ENCODE data around the gene NAIF1. TPM values are rescaled to one million over a fixed set of nuclear protein-coding genes. Genes with fewer than 3 reads are reported as not detected.
"Not testable (repeated sequence)": the region's sequence is repeated elsewhere in the genome, so short reads cannot be mapped to it uniquely, and the experiment has no call there.

Gene NAIF1
- polyA plus RNA-seq, 2 of the 4 experiments (the other 2 are of a cell fraction), result 6.0 to 7.5 TPM

GRCh38 chr9:128073253-128073886 lies 6.2 kb upstream of the NAIF1 start:
- TF ChIP-seq CBX2 (IDR thresholded peaks at IDR 0.05; ENCODE audit: borderline replicate concordance, low read depth) (no peak), CEBPB (IDR thresholded peaks at IDR 0.05) (peak; percentile 30 to 49; a peak in 1 of 4 replicates)
- no peak for ATAC-seq
- ChIA-PET CTCF (interaction anchor here (0.8 to 2.6 kb wide), 8 partner anchors 10 to 134 kb away, joined by 3 to 11 read pairs (median 4); no protein-coding TSS in a partner anchor), POLR2A (interaction anchor here (0.7 kb wide), 1 partner anchor 25 kb away, joined by 3 read pairs; no protein-coding TSS in a partner anchor)
- peaks cover 45% of the 10 kb centered on the region for H3K4me1 ChIP-seq
- no peak for DNase-seq (ENCODE audit: low read depth in 1 of 2, low spot score in 1 of 2)
- H3K4me2 ChIP-seq, result peak overlapping the region; percentile 67
- FAIRE-seq, result no peak
- no peak overlapping the region for H3K4me3 ChIP-seq
- 87% methylated on average over 7 of the region's 7 CpGs for WGBS (ENCODE audit: missing lambda C conversion rate)
- H3K9me3 ChIP-seq, result no peaks in the 10 kb centered on the region
- peak overlapping the region; percentile 59 to 83 for H3K27ac ChIP-seq

DNA sequence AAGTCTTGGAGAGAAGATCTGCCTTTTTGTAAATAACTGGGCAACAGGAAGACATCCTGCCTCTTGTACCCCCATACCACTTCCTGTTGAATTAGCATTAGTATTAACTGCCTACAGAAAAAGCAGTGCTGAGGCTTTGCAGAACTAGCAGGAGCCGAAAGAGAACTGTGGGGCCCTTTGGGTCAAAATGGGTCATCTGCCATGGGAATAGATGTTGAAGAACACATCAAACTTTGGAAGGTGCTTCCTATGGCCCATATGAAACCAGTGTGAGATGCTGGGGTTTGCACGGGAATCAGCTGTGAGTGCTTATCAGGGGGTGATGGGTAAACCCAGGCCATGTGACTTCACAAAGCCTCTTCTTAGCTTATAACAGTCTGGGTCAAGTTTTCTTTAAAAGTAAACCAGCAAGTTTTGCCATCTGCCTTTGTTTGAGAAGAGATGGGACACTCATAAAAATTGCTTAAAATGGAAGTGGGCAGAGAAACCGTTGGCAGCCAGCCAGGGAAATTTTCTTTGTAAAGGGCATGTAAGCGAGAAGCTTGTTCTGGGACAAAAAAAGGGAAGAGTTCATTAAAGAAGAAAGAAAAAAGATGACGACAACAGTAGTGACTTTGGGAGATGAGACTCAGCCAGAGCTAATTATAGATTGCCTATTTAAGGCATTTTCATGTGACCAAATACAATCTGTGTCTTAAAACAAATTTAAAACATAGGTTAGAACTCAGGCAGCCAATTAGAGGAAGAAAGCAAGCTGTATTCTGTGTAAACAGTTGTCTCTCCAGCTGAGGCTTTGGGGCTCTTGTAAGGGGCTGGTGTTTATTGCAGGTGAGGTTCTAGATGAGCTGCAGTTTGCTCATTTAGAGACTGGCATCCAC lies 5.3 kb upstream of the NAIF1 start:
- ChIA-PET POLR2A (interaction anchor here (0.6 to 0.7 kb wide), 2 partner anchors 26 to 86 kb away, joined by 3 read pairs; no protein-coding TSS in a partner anchor), CTCF (interaction anchor here (0.9 to 2.0 kb wide), 7 partner anchors 11 to 130 kb away, joined by 3 to 11 read pairs (median 5); no protein-coding TSS in a partner anchor)
- H3K27ac ChIP-seq, result peak overlapping the region; percentile 59 to 83
- DNase-seq (ENCODE audit: low read depth in 1 of 2, low spot score in 1 of 2), result peak in 1 of 2 experiments; percentile 62
- FAIRE-seq, result no peak
- no peaks in the 10 kb centered on the region for H3K9me3 ChIP-seq
- 14% methylated on average over 5 of the region's 5 CpGs for WGBS (ENCODE audit: missing lambda C conversion rate)
- no peak for ATAC-seq
- peaks cover 35% of the 10 kb centered on the region for H3K4me1 ChIP-seq
- peak overlapping the region; percentile 67 for H3K4me2 ChIP-seq
- TF ChIP-seq ZC3H11A (IDR thresholded peaks at IDR 0.05) (no peak), USF2 (IDR thresholded peaks at IDR 0.05) (0 out of 2 replicates have a peak, but pooled peaks have one; percentile 6)
- H3K4me3 ChIP-seq, result no peak overlapping the region

GRCh38 chr9:128071475-128071874 lies 4.4 kb upstream of the NAIF1 start:
- H3K9me3 ChIP-seq; FAIRE-seq; ATAC-seq; POLR2A ChIA-PET; H3K4me3 ChIP-seq; DNase-seq (ENCODE audit: low read depth in 1 of 2, low spot score in 1 of 2): not testable (repeated sequence)
- H3K27ac ChIP-seq, result peak overlapping the region; percentile 59 to 83; a peak in 5 of 6 replicates
- H3K4me1 ChIP-seq, result peaks cover 40% of the 10 kb centered on the region
- H3K4me2 ChIP-seq, result peak overlapping the region; percentile 67; the same call in 2 of the 3 replicates
- CTCF ChIA-PET, result interaction anchor here (0.8 to 2.0 kb wide), 5 partner anchors 12 to 128 kb away, joined by 3 to 11 read pairs (median 6); no protein-coding TSS in a partner anchor
- WGBS (ENCODE audit: missing lambda C conversion rate), result 96% methylated on average over 12 of the region's 12 CpGs

DNA sequence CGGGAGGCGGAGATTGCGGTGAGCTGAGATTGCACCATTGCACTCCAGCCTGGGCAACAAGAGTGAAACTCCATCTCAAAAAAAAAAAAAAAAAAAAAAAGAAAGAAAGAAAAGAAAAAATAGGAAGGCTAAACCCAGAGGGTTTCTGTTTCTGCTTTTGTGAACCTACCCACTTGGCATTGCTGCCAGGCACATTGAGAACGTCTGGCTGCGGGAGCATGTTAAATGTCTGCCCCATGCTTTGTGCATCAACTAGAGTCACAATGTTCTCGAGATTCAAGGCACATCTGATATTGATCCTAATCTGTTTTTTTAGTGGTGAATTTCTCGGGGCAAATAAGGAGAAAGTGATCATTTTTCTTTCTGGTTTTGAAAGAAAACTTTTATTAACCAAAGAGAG lies 3.8 kb upstream of the NAIF1 start:
- POLR2A ChIA-PET, result no interaction called here
- H3K4me3 ChIP-seq, result no peak overlapping the region
- DNase-seq (ENCODE audit: low read depth in 1 of 2, low spot score in 1 of 2) (no peak), FAIRE-seq (no peak), ATAC-seq (no peak)
- TF ChIP-seq MYC (IDR thresholded peaks at IDR 0.05; ENCODE audit: borderline replicate concordance, low read length) (no peak), GATA3 (IDR thresholded peaks at IDR 0.05; ENCODE audit: borderline replicate concordance) (no peak), CHD4 (IDR thresholded peaks at IDR 0.05; ENCODE audit: borderline replicate concordance) (no peak), EHF (CRISPR knock-in tag; IDR thresholded peaks at IDR 0.05) (no peak), HDAC2 (IDR thresholded peaks at IDR 0.05) (no peak), POLR2A (IDR thresholded peaks at IDR 0.05; ENCODE audit: low read length) (no peak), CBX2 (IDR thresholded peaks at IDR 0.05; ENCODE audit: borderline replicate concordance, low read depth) (no peak)
- TF ChIP-seq, protein P1, sequence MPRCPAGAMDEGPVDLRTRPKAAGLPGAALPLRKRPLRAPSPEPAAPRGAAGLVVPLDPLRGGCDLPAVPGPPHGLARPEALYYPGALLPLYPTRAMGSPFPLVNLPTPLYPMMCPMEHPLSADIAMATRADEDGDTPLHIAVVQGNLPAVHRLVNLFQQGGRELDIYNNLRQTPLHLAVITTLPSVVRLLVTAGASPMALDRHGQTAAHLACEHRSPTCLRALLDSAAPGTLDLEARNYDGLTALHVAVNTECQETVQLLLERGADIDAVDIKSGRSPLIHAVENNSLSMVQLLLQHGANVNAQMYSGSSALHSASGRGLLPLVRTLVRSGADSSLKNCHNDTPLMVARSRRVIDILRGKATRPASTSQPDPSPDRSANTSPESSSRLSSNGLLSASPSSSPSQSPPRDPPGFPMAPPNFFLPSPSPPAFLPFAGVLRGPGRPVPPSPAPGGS (IDR thresholded peaks at IDR 0.05), result no peak
- H3K4me2 ChIP-seq, result no peak overlapping the region
- 92% methylated on average over 7 of the region's 7 CpGs for WGBS (ENCODE audit: missing lambda C conversion rate)
- CTCF ChIA-PET, result interaction anchor here (0.8 to 1.7 kb wide), 2 partner anchors 21 to 127 kb away, joined by 3 to 11 read pairs; no protein-coding TSS in a partner anchor
- H3K4me1 ChIP-seq, result peaks cover 46% of the 10 kb centered on the region
- peak overlapping the region in 1 of 2 experiments; percentile 6; a peak in 1 of 6 replicates for H3K27ac ChIP-seq
- no peaks in the 10 kb centered on the region for H3K9me3 ChIP-seq

Measured in A549 (cell line).